HL-60/S4 treated with phorbol 12-myristate 13-acetate at 8.2 ng/mL for 4 days and 3 days (cell line): Measurements from ENCODE around the gene ADAM29.
"Not testable (repeated sequence)": the region's sequence is repeated elsewhere in the genome, so short reads cannot be mapped to it uniquely, and the experiment has no call there.

Experiments
- in situ Hi-C: fragments of 300-500 bp; cut with MboI; formaldehyde crosslinking; loops from 2 replicates; pipeline ENCODE4 v1.15.0; 2022; ENCODE audit warnings: low sequenced_read_pairs

The ADAM29 gene

DNA sequence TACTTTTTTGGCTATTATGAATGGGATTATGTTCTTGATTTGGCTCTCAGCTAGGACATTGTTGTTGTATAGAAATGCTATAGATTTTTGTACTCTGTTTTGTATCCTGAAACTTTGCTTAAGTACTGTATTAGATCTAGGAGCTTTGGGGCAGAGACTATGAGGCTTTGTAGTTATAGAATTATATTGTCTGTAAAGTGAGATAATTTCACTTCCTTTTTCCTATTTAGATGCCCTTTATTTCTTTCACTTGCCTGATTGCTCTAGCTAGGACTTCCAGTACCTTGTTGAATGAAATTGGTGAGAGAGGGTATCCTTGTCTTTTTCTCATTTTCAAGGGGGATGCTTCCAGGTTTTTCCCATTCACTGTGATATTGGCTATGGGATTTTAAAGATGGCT lies 28.1 kb downstream of the ADAM29 start:
- in situ Hi-C loops, result no loop called here

DNA sequence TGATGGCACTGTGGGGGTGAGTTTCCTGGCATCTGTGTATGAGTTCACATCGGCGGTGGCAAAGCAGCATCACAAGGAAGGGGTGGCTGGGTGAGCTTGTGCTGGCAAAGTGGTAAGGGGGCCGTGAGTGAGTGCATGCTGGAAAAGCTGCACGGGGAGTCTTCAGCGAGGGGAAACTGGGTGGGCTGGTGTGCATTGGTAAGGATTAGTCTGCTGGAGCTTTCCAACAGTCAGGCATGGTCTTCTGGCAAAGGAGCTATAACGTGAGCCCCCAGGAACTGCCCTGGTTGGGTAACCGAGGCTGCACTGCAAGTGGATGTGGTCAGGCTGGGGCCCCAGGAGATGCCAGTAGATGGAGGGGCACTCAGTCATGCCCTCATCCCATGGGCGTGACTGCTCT lies 30.7 kb downstream of the ADAM29 start:
- in situ Hi-C loops, result no loop called here

DNA sequence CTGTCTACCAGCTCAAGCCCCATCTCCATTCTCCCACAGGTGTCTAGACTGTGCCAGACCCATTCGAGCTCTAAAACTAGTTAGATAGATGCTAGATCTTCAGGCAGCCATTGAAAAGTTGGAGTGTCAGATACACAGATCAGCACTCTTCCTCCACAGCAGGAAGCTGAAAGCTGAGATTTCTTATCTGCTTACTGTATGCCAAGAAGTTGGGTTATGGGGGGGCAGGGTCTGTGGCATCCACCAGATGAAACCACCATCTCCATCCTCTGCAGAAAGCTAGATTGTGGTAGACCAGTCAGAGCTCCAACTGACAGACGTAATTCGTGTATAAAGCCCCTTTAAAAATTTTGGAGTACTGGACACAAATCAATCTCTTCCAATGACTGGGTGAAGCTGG lies 54.8 kb downstream of the ADAM29 start:
- in situ Hi-C loops, result no loop called here

DNA sequence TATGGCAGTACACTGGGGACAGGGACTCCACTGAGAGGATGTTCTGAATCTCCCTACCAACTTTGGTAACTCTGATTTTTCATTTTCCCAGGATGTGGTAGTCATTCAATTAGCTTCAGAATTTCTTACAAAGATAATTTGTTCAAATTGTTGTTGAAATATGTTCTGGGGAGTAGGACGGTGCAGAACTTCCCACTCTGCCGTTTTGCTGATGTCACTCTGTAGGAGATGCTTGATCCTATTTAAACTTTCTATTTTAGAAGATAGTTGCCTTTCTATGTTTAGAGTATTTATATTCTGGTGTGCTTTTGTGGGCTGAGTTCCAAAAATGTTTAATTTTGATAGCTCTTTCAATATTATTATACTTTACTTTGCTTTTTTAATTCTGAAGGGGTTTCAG lies 55.2 kb downstream of the ADAM29 start:
- in situ Hi-C loops, result no loop called here

DNA sequence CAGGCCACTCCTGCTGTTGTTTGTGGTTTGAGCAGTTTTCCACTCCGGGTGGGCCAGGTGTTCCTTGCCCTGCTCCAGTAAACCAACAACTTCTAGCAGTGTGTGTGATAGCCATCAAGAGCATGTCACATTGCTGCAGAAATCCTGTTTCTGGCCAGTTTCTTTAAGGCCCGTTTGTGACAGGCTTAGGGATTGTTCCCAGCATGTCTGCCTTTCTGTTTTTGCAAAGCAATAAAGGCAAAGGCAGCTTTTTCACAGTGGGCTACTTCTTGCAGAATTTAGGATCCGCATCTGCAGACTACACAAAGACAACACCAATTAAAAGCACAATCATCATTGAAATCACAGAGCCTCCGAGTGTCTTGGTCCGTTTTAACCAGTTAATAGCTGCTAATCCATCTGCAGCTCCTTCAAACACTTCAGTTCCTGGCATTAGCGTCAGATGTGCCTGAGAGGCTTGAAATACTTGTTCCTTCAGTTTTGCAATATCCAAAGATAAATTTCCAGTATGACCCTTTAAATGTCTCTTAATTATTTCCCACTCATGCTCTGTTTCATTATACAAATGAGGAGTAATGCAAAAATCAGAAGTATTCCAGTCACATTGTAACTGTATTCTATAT lies 65.1 kb downstream of the ADAM29 start:
- in situ Hi-C loops, result no loop called here

DNA sequence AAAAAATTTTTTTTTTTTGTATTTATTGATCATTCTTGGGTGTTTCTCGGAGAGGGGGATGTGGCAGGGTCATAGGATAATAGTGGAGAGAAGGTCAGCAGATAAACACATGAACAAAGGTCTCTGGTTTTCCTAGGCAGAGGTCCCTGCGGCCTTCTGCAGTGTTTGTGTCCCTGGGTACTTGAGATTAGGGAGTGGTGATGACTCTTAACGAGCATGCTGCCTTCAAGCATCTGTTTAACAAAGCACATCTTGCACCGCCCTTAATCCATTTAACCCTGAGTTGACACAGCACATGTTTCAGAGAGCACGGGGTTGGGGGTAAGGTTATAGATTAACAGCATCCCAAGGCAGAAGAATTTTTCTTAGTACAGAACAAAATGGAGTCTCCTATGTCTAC lies 65.7 kb downstream of the ADAM29 start:
- in situ Hi-C loops, result not testable (repeated sequence)

DNA sequence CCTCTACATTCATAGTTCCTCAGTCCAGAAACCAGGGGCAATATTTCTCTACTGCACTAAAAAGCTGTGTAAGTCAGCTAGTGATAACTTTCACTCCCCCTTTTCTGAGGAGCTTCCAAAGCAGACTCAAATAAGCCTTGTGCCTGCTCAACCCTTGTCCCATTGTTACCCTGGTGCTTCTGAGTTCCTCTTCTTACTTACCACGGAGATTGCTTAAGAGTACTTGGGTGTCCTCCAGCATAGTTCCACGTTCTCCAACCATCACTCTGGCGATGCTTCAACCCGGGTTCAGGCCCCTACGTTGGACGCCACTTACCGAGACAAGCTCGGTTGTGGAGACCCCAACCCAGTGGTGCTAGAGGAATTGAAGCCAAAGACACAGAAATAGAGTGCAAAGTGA lies 71.6 kb downstream of the ADAM29 start:
- in situ Hi-C loops, result no loop called here

DNA sequence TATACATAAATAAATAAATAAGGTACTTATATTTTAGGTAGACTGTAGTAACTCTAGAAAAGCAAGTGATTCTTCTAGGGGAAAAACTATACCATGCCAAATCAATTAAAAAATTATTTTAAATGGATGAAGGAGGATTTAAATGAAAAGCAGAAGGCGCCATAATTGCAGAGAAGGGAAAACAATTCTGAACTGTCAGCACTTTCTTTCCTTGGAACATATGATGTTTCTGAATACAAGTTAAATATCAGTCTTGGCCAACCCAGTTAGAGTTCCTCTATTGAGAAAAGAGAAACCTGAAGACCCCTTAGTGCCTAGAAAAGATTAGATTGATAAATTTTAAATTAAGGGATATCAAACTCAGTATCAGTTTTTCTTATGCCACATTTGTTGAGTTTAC lies 75.8 kb downstream of the ADAM29 start:
- in situ Hi-C loops, result no loop called here

DNA sequence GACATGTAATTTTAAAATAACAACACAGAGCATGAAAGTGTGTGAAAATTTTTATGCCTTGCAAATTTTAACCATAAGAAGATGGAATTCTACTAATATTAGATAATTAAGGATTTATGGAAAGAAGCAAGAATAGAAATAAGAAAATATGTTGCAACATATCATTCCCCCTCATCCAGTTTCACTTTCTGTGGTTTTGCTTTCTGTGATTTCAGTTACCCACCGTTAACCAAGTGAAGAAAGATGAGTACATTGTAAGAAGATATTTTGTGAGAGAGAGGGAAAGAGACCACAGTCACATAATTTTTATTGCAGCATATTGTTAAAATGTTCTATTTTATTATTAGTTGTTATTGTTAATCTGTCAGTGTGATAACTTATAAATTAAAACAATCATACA lies 77.9 kb downstream of the ADAM29 start:
- in situ Hi-C loops, result no loop called here

DNA sequence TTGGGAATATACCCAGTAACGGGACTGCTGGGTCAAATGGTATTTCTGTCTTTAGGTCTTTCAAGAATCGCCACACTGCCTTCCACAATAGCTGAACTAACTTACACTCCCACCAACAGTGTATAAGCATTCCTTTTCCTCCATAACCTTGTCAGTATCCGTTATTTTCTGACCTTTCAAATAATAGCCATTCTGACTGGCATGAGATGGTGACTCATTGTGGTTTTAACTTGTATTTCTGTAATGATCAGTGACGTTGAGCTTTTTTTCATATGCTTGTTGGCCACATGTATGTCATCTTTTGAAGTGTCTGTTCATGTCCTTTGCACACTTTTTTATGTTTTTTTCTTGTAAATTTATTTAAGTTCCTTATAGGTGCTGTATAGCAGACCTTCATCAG lies 81.2 kb downstream of the ADAM29 start:
- in situ Hi-C loops, result no loop called here

DNA sequence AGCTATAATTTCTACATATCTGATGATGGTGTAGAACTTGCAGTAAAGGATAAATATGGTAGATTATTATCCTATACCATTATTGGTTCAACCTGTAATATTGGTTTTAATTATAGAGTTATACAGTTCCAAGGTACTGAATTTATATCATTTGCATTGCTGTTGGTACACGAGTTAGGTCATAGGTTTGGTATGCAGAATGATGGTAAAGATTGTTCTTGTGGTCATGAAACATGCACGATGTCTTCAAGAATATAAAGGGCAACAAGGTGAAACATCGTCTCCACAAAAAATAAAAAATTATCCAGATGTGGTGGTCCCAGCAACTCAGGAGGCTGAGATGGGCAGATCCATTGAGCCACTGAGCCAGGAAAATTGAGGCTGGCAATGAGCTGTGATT lies 99.6 kb downstream of the ADAM29 start:
- in situ Hi-C loops, result no loop called here

DNA sequence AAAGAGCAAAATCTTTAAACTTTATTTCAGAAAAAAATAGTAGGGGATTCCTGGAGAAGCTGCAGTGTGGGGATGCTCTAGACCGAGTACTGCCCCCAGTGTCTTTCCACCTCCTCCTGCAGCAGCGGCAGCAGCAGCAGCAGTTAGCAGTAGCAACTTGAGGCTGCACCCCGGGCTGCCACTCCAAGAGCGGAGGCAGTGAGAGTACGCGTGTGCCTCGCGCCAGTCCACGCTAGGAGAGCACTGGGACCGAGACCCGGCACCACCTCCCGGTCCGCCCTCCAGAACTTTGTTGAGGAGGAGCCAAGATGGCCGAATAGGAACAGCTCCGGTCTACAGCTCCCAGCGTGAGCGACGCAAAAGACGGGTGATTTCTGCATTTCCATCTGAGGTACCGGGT lies 101.3 kb downstream of the ADAM29 start:
- in situ Hi-C loops, result not testable (repeated sequence)
